GM21786 (cell line): Measurements from ENCODE around the gene PPM1A.

Experiments used
- ATAC-seq: cut with Tn5 transposase; IDR thresholded peaks from one replicate; pipeline ENCODE4 v1.9.1; 2021; ENCODE audit not compliant: unreplicated experiment

PPM1A gene

GRCh38 chr14:60265163-60265562 lies 16.1 kb downstream of the PPM1A start:
- no peak for ATAC-seq

- no peak for ATAC-seq
These were observed 17.3 kb downstream of the PPM1A start for GRCh38 chr14:60266021-60266937.

GRCh38 chr14:60272177-60272576 lies 23.2 kb downstream of the PPM1A start:
- ATAC-seq = no peak

- ATAC-seq = no peak
These were observed 24.9 kb downstream of the PPM1A start for GRCh38 chr14:60273956-60274355.

- no peak for ATAC-seq
These were observed 25.4 kb downstream of the PPM1A start for GRCh38 chr14:60274448-60274847.

- no peak for ATAC-seq
These were observed 26.9 kb downstream of the PPM1A start for GRCh38 chr14:60275932-60276331.

- no peak for ATAC-seq
These were observed 27.3 kb downstream of the PPM1A start for GRCh38 chr14:60276347-60276746.

GRCh38 chr14:60277605-60278190 lies 28.7 kb downstream of the PPM1A start:
- no peak for ATAC-seq

GRCh38 chr14:60278350-60278749 lies 29.3 kb downstream of the PPM1A start:
- ATAC-seq = no peak

GRCh38 chr14:60287452-60287851 lies 38.4 kb downstream of the PPM1A start:
- ATAC-seq = no peak

GRCh38 chr14:60288279-60288678 lies 39.3 kb downstream of the PPM1A start:
- ATAC-seq = no peak

- no peak for ATAC-seq
These were observed 45.5 kb downstream of the PPM1A start for GRCh38 chr14:60294411-60295069.

GRCh38 chr14:60300019-60300418 lies 51.0 kb downstream of the PPM1A start:
- no peak for ATAC-seq

GRCh38 chr14:60301685-60302084 lies 52.7 kb downstream of the PPM1A start:
- ATAC-seq = no peak

GRCh38 chr14:60302663-60303062 lies 53.6 kb downstream of the PPM1A start:
- ATAC-seq = no peak

- ATAC-seq = no peak
These were observed 54.7 kb downstream of the PPM1A start for GRCh38 chr14:60303745-60304144.

GRCh38 chr14:60304509-60304908 lies 55.5 kb downstream of the PPM1A start:
- no peak for ATAC-seq

- no peak for ATAC-seq
These were observed 61.0 kb downstream of the PPM1A start for GRCh38 chr14:60309867-60310552.

- ATAC-seq = no peak
These were observed 62.4 kb downstream of the PPM1A start for GRCh38 chr14:60311417-60311816.

- ATAC-seq = no peak
These were observed 64.1 kb downstream of the PPM1A start for GRCh38 chr14:60313093-60313492.
